ENCODE measurements around the gene CLEC4M.
"Not testable (repeated sequence)": the region's sequence is repeated elsewhere in the genome, so short reads cannot be mapped to it uniquely, and the experiment has no call there.

Gene CLEC4M

DNA sequence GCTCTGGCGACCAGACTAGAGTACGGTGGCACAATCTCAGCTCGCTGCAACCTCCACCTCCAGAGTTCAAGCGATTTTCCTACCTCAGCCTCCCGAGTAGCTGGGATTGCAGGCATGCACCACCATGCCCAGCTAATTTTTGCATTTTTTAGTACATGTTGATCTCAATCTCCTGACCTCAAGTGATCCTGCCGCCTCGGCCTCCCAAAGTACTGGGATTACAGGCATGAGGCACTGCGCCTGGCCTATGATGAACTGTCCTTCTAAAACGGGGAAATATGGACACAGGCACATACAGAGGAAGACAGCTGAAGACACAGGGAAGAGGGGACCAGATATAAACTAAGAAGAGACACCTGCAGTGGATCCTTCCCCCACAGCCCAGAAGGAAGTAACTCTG lies 12.7 kb downstream of the CLEC4M start:
- no peak for DNase-seq (ENCODE audit: low read depth in 2 of 2)

DNA sequence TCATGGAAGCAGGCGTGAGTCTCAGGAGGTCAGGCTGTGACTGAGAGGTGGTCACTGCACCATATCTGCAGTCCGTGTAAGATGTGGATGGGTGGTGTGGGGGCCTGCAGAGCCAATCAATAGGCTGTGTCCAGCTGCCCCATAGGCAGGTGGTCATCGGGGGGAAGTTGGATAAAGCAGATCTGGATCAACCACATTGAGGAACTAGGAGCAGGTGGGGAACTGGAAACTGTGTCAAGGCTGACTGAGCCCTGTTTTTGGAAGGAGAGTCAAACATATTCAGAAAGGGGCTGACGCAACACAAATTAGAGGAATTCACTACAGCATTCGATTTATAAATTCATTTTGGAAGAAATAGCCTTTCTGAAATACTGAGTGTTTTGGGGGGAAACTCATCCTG lies 15.0 kb downstream of the CLEC4M start:
- DNase-seq (ENCODE audit: low read depth in 2 of 2), result no peak

DNA sequence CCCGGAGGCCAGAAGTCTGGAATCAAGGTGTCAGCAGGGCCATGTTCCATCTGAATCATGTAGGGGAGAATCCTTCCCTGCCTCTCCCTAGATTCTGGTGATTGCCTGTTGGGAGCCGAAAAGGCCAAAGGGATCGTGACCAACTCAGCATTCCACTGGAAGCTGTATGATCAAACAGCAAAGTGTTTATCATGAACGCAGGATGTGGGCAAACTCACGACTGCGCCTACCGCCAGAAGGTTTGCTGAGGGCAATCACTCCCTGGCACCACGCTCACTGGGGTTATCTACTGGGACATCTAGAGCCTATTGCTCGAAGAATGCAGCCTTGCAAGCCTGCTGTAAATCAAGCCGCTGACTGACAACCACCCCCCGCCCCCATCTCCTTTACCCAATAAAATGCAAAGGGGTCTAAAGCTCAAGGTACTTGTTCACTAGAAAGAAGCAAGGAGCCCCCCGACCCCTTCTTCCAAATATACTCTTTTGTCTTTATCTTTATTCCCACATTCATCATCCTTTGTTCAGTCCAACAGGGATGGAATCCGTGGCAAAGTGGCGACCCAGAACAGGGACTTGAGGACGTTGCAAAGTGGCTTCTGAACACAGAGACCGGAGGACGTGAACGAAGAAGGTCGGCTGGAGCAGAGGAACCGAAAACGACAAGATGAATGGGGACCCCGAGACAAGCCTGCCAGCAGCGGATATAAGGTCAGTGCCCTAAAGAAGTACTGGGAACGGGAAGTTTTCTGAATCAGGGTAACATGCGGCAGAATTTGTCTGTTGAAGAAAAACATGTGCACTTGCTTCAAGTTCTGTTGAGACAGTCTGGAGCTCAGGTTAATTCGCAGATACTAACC lies 16.8 kb downstream of the CLEC4M start:
- no peak for DNase-seq (ENCODE audit: low read depth in 2 of 2)

DNA sequence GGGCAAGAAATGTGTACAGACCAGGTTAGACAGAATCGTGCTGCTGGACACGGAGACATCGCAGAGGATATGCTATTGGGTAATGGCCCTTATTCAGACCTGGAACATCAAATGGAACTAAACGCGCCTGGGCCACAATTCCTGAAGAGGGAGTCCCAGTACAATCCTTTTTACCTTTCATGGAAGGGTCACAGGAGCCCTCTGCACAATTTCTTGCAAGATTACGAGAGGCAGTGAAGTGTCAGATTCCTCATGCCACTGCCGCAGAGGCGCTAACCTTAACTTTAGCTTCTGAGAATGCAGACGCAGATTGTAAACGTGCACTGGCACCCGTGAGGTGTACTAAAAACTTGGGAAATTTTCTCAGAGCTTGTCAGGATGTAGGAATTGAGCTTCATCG lies 18.1 kb downstream of the CLEC4M start:
- no peak for DNase-seq (ENCODE audit: low read depth in 2 of 2)

DNA sequence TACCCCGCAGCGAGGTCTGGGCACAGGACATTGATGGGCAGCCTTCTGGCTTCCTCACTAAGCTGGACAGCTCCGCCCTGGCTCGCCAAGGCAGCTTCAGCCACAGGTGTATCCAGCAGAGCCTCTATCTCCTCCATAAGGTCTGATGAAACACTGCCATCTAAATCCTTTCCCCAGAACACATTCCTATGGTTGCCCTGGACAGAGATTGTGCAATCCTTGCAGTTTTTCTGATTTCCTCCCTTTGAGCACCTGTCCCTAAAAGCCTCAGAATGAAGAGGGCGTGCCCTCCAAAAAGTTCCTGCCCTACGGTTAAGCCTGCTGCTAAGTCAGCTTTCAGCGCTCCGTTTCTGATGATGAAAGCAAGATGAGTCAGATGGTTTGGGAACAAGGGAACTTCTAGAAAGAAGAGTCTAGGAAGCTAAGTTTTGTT lies 21.0 kb downstream of the CLEC4M start:
- no peak for DNase-seq (ENCODE audit: low read depth in 2 of 2)

DNA sequence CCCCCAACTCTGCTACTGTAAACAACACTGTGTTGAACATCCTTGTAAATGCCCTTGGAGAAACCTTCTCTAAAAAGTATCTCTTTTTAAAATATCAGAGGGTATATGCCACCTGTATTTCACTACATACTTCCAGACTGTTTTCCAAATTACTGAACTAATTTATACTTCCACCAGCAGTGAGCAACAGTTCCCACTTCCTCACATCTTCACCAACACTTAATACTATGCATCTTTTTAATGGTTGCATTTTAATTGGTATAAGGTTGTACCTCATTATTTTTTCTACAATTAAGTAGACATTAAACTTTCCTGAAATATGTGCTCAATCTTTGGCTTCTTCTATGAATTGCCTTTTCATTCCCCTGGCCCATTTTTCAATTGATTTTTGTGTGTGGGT lies 21.8 kb downstream of the CLEC4M start:
- no peak for DNase-seq (ENCODE audit: low read depth in 2 of 2)

DNA sequence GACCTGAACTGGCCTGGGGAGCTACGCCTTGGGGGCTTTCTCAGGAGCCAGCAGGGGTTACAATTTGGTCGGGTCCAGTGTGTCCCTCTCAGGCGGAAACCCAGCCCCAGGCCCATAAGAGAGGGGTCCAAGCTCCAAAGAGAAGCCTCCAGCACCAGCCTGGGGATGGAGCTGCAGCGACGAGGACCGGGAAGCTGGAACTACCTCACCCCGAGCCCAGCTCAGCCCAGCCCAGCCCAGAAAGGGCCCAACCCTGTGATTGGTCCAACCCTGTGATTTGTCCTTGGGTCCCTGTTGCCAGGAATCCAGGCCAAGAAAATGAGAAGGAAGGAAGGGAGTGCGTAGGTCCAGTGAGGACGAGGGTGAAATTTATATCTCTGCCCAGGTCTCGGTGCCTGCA lies 24.1 kb downstream of the CLEC4M start:
- DNase-seq (ENCODE audit: low read depth in 2 of 2), result no peak

DNA sequence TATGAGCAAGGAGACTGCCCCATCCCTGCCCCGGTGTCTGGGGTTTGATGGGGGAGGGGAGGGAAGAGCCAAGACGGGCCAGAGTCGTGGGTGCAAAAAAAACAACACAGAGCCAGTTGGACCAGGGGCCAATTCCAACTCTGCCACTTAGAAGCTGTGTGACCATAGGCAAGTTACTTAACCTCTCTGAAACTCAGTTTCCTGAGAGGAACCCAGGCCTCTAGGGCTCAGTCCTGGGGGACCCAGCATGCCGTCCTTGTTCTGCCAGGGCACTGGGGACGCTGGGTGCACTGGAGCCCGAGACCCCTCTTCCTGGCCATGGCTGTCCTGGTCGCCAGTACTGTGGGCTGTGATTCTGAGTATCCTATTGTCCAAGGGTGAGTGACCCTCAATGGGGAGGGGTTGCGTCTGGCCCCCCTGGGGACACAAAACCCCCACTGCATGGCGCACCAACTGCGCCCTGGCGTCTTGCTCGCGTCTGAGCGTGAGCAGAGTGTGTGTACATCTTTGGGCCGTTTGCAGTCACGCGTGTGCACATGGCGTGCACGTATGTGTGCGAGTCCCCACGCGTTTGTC lies 24.6 kb downstream of the CLEC4M start:
- DNase-seq (ENCODE audit: low read depth in 2 of 2), result no peak

DNA sequence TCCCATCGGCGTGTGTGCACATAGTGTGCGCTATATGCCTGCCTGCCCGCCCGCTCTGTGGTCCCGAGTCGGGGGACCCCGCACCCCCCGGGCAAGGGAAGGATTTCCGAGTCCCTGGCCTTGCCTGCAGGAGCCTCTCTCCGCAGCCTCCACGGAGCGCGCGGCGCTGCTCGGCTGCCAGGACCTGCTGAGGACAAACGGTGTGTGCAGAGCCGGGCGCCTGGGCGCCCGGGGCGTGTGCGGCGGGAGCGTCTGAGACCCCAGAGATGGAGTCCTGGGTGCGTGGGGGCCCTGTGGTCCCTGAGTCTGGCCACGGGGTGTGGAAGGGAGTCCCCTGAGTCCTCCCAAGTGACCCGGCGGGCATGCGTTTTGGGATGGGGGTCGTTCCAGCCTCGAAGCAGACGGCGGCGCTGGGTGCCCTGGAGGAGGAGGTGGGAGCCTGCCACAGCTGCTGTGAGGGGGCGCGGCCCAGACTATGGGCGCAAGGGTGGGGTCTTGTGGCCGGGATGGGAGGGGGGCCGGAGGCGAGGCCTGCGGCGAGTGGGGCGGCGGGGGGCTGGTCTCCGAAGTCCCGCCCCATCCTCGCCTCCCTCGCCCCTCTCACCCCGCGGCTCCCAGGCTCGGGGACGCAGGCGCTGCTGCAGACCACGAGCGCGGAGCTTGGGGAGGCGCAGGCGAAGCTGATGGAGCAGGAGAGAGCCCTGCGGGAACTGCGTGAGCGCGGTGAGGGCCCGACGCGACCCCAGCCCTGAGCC lies 25.3 kb downstream of the CLEC4M start:
- DNase-seq (ENCODE audit: low read depth in 2 of 2), result no peak

DNA sequence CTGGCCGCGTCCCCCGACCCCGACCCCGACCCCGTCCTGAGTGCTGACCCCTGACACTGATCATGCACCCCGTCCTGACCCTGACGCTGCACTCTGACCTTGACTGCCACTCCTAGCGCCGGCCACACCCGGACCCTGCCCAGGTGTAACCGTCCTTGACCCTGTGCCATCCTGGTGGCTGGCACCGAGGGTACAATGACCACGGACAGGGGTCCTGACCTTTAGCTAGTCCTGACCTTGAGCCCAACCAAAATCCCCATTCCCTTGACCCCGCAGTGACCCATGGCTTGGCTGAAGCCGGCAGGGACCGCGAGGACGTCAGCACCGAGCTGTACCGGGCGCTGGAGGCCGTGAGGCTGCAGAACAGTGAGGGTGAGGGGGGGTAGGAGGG lies 25.9 kb downstream of the CLEC4M start:
- no peak for DNase-seq (ENCODE audit: low read depth in 2 of 2)

DNA sequence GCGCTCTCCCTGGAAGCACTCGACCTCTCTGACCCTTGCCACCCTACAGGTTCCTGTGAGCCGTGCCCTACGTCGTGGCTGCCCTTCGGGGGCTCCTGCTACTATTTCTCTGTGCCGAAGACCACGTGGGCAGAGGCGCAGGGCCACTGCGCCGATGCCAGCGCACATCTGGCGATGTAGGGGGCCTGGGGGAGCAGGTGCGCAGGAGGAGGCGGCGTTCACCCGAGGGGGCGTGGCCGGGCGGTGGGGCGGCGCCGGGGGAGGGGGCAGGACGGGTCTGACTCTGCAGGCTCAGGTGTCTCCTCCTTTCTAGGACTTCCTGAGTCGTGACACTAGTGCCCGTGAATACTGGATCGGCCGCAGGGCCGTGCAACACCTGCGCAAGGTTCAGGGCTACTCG lies 26.4 kb downstream of the CLEC4M start:
- no peak for DNase-seq (ENCODE audit: low read depth in 2 of 2)

DNA sequence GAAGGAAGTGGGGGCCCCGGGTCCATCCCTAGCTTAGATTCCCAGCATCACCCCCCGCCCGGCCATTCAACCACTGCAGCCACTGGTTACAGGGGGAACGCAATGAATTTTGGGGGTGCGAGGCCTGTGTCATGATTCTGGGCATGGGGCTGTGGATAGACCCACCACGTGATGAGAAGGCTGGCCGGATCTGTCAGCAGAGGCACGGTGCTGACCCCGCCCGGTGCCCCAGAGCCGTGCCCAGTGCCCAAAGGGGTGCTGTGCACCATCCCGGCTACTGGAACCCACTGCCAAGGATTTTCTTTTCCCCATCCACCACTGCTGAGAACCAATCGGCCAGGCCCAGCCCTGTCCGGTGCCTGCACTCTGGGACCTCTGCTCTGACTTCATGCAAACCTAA lies 27.4 kb downstream of the CLEC4M start:
- no peak for DNase-seq (ENCODE audit: low read depth in 2 of 2)

DNA sequence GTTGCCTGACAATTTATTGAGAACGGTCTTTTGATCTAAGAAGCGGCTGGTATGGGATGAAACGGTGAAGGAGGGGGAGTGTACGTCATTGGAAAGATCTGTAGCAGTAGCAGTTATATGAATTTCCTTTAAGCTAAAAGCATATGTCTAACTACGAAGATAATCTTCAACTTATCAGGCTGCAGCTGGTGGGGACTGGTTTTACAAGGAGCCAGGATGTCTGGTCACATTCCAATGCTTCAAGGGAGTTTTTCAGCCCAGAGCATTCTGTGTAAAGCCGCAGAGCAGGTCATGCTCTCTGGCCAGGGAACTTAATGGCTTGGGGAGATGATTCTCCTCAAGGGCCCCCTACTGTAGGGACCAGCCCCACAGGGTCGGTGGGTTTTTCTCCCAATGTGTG lies 29.2 kb downstream of the CLEC4M start:
- DNase-seq (ENCODE audit: low read depth in 2 of 2), result no peak

DNA sequence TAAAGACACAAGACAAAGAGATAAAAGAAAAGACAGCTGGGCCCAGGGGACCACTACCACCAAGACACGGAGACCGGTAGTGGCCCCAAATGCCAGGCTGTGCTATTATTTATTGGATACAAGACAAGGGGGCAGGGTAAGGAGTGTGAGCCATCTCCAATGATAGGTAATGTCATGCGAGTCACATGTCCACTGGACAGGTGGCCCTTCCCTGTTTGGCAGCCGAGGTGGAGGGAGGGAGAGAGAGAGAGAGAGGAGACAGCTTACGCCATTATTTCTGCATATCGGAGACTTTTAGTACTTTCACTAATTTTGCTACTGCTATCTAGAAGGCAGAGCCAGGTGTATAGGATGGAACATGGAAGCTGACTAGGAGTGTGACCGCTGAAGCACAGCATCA lies 29.7 kb downstream of the CLEC4M start:
- DNase-seq (ENCODE audit: low read depth in 2 of 2), result not testable (repeated sequence)

DNA sequence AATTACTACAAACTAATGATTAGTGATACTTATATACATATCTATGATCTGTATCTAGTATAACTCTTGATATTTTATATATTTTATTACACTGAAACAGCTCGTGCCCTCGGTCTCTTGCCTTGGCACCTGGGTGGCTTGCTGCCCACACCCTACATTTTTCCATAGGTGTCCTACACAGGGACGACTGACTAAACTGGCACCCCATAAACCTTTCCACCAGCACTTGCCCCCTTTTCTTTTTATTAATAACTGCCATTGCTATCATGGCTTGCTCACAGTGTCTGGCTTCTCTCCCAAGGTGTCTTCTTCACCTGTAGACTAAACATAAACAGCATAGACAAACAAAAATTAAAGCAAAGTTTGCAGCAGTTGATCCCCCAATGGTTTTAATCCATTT lies 30.4 kb downstream of the CLEC4M start:
- DNase-seq (ENCODE audit: low read depth in 2 of 2), result no peak

DNA sequence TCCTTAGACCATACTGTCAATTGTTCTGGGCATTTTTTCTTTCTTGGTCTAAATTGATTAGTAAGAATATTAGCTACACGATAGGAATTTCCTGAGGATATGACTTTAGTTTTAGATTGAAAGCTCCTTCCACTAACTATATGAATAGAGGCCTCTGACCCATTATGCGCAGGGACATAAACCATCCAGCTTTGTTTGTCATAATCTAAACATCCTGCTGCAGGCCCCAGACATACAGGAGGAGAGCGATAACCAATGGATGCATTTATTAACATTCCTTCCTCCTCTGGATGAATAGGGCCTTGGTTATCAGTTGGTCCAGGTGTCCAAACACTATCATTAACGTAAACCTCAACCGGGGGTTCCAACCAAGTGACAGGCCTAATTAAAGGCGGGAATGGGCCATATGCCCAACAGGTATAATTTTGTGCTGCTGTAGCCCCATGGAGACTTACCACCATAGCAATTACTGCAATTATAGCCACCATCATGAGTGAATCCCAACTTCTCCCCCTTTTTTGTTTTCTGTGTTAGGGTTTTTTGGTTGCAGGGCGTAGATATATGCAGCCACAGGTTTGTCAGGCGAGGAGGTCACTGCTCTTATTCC lies 32.6 kb downstream of the CLEC4M start:
- DNase-seq (ENCODE audit: low read depth in 2 of 2), result no peak

DNA sequence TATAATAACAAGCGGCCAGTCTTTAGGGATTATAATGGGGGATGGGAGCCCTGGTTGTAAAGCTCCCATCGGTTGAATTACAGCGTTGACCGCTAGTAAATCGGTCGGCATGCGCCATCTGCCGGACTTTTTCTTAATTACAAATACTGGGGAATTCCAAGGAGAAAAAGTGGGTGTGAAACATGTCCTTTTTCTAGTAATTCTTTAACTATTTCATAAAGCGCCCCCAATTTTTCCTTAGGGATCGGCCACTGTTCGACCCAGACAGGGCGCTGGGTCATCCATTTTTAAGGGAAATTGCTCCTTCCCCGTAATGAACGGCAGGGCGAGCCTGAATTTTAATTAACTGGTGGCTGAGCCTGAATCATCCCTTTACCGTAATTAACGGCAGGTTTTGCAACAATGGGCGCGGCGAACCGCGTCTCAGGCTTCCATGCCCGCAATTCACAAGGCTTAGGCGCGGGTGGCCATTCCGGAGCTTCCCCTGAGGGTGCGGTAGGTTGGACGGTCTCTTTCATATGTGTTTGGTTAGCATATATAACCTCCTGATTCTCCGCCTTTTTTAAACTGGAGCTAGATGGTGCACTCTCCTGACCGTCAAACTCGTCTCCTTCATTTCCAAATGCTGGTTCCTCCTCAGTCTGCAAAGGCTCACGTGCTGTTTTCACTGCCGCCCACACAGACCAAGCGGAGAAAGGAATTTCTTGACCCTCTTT lies 36.8 kb downstream of the CLEC4M start:
- DNase-seq (ENCODE audit: low read depth in 2 of 2), result peak; percentile 13 to 45

DNA sequence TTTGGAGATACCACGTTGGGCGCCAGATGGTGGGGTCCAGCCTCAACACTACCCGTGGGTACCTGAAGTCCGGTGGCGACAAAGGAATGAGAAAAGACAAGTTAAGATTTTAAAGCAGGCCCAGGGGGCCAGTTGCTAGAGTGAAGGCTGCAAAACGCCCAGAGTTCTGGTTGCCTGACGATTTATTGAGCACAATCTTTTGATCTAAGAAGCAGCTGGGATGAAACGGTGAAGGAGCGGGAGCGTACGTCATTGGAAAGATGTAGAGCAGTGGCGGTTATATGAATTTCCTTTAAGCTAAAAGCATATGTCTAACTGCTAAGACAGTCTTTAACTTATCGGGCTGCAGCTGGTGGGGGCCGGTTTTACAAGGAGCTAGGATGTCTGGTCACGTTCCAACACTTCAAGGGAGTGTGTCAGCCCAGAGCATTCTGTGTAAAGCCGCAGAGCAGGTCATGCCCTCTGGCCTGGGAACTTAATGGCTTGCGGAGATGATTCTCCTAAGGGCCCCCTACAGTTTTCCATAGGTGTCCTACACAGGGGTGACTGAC lies 38.1 kb downstream of the CLEC4M start:
- DNase-seq (ENCODE audit: low read depth in 2 of 2), result no peak

DNA sequence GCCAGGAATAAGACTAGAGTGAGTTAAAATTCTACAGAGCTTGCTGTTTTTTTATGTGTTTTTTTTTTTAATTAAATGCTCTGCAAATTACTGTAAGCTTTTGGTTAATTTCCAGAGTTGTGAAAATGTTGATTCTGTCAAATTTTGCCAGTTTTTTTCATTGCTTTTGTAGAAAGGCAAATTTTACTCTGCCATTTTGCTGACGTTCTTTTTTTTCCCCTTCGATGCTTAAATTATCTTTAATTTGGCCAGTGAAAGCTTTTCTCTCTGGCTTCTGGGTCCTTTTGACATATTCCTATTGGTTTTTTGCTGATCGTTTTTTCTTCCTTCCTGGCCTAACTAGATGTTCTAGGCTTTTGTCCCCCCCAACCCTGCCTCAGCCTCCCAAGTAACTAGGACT lies 43.2 kb downstream of the CLEC4M start:
- DNase-seq (ENCODE audit: low read depth in 2 of 2), result no peak

DNA sequence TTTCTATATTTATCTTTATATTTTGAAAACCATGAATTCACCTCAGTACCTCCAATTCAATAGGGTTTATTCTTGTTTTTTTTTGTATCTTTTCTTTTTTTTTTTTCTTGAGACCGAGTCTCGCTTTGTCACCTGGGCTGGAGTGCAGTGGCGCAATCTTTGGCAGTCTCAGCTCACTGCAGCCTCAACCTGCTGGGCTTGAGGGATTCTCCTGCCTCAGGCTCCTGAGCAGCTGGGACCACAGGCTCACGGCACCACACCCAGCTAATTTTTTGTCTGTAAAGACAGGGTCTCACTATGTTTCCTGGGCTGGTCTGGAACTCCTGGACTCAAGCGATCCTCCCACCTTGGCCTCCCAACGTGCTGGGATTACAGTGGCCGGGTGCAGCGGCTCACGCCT lies 43.8 kb downstream of the CLEC4M start:
- DNase-seq (ENCODE audit: low read depth in 2 of 2), result no peak

DNA sequence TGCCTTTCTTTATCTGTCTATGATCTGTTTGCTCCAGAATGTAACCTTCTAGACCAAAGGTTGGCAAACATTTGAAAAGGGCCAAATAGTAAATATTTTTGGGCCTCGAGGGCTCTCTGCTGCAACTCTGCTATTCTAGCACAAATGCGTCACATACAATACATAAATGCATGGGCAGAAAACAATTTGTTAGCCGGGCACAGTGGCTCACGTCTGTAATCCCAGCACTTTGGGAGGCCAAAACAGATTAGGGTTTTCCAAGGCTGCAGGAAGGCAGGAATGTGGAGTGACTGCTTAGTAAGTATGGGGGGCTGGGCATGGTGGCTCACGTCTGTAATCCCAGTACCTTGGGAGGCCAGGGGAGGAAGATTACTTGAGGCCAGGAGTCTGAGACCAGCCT lies 45.1 kb downstream of the CLEC4M start:
- no peak for DNase-seq (ENCODE audit: low read depth in 2 of 2)

DNA sequence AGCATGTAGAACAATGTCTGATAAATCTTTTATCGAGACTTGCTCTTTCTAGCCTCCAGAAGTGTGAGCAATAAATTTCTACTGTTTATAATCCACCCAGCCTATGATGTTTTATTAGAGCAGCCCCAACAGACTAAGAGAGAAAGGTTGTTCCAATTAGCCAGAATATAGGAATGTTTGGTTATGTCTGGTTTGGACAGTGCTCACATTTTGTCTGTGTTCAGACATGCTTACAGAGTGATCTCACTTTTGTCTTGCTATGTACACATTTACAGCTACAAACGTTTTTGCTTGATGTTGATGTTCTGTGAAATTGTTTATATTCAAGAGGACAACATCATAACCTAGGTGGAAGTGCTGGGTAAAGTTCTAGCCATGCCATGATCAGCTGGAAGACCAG lies 48.9 kb downstream of the CLEC4M start:
- no peak for DNase-seq (ENCODE audit: low read depth in 2 of 2)
